SHP77 (cell line): Measurements from ENCODE around the gene U2SURP.
A peak's percentile ranks its signal among the peaks of the same experiment; 100 is the strongest.
"Not testable (repeated sequence)": the region's sequence is repeated elsewhere in the genome, so short reads cannot be mapped to it uniquely, and the experiment has no call there.

Experiments used
- DNase-seq, 2 experiments: peaks; one replicate each; lab custom pipeline; 2025; lab: John Stamatoyannopoulos, UW

Gene U2SURP

DNA sequence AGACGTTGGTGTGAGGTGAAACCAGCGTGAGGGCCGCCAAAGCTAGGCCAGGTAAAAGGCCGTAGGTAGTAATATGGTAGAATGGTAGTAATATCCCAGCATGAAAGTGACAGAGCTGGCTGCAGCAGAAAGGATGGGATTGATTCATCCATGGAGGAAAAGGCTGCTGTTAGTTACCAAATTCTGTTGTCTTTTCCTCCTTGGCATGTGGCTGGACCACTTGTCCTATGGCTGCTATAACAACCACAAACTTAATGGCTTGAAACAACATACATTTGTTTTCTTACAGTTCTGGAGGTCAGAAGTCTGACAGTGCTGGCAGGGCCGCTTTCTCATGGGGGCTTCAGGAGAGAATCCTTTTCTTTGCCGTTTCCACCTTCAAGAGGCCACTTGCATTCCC lies 70.4 kb downstream of the U2SURP start:
- DNase-seq = no peak

DNA sequence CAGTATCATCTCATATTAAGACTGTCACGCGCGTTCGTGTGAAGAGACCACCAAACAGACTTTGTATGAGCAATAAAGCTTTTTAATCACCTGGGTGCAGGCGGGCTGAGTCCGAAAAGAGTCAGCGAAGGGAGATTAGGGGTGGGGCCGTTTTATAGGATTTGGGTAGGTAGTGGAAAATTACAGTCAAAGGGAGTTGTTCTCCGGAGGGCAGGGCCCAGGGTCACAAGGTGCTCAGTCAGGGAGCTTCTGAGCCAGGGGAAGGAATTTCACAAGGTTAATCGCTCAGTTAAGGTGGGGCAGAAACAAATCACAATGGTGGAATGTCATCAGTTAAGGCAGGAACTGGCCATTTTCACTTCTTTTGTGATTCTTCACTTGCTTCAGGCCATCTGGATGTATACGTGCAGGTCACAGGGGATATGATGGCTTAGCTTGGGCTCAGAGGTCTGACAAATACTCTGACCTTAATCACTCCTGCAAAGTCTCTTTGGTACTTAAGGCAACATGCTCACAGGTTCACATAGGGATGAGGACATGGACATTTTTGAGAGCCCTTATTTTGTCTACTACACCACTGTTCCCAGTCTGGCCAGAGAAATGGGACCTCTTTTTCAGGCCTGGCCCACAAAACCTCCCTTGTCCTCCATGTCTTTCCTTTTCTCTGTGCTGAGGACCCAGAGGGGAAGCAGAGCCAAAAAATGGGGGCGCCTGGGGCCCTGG lies 71.1 kb downstream of the U2SURP start:
- not testable (repeated sequence) for DNase-seq

DNA sequence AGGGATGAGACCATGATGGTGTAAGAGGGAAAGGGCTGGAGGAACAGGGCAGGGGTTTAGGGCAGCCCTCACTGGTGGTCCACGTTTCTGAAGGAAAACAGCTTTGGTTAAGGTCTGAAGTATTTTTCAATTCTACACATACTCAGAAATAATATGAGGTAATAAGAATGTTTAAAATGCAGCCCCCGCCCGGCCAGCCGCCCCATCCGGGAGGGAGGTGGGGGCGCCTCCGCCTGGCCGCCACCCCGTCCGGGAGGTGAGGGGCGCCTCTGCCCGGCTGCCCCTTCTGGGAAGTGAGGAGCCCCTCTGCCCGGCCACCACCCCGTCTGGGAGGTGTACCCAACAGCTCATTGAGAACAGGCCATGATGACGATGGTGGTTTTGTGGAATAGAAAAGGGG lies 72.2 kb downstream of the U2SURP start:
- not testable (repeated sequence) for DNase-seq

DNA sequence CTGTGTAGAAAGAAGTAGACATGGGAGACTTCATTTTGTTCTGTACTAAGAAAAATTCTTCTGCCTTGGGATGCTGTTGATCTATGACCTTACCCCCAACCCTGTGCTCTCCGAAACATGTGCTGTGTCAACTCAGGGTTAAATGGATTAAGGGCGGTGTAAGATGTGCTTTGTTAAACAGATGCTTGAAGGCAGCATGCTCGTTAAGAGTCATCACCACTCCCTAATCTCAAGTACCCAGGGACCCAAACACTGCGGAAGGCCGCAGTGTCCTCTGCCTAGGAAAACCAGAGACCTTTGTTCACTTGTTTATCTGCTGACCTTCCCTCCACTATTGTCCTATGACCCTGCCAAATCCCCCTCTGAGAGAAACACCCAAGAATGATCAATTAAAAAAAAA lies 72.6 kb downstream of the U2SURP start:
- not testable (repeated sequence) for DNase-seq

DNA sequence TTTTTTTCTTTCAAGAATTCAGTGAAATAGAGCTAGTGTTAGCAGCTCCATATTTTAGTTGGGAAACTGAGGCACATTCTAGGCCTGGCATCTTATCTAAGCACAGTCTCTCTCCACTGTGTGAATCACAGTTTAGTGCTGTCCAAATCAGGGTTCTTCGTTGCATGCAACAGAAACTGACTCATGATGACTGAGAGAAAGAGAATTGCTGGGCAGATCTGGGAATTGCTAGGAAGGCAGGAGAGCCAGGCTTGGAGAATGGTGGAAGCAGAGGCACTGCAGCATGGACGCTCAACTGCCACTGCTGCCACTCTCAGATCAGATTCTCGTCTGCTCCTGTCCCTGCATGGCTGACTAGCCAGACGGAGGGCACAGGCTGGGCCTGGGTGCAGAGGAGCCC lies 77.5 kb downstream of the U2SURP start:
- no peak for DNase-seq

DNA sequence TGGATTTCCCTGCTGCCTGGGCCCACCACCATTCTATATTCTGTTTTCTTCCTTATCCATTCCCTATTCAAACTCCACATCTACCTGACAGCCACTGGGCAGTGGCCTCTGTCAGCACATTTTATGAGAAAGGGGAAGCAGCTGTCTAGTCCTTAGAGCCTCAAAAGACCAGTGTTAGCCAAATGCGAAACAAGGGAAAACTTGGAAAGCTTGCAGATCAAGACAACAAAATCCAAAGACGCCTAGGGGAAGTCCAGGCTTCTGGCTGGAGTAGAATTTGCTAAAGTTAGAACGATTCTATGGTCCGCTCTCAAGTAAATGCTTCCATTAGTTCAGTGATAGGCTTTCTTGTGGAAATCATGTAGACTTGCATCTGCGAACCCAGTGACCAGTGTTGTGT lies 78.8 kb downstream of the U2SURP start:
- no peak for DNase-seq

DNA sequence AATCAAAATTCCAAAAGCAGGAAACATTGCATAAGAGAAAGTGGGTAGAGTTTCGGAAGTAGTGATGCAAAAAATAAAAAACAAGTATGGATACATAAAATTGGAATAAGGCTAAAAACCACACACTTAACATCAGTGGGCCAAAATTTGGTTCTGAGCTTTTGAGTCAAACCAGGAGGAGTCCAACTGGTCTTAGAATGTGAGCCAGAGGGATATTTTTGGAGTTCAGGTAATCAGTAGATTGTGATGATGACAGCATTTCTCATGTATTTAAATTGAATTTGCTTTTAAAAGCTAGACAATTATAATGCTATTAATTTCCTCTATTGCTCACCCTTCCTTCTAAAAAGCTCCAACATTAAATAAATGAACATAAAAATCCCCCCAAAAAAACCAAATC lies 80.0 kb downstream of the U2SURP start:
- no peak for DNase-seq

DNA sequence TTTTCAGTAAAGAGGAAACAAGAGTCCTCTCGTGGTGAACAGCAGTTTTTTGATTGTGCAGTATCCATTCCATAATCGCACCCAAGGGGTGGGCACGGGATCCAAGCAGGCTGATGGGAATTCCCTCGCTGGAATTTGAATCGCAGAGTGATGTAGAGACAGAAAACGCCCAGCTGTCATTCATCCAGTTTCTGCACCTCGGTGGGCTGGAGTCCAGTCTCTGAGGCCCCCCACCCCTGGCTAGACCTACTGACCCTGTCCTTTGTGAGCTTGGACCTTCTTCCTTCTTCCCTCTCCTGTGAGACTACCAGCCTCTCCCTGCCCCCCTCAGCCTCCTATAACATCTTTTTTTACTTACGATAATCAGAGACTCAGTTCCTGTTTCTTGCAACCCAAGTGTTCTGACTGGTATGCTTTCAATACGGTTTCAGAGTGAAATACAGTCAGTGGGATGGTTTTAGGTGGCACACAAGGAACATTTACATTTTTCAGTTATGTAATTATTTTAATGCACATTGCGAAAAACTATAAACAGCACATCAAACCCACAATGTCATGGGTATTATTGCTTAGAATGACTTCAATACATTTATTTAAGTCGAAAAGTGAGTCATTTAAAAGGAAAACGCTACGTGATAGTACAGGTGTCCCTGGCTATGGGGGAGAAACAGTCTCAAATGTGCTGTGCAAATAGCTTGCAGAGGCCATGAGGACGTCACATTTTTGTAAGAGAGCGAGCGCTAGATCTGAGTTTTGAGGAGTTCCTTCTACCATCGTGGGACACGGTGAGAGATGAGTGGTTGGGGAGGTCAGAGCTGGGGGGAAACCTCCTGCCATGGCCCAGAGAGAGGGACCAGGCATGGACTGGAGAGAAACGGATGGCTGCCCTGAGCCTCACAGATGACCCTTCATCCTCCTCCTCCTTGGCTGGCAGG lies 80.7 kb downstream of the U2SURP start:
- no peak for DNase-seq

DNA sequence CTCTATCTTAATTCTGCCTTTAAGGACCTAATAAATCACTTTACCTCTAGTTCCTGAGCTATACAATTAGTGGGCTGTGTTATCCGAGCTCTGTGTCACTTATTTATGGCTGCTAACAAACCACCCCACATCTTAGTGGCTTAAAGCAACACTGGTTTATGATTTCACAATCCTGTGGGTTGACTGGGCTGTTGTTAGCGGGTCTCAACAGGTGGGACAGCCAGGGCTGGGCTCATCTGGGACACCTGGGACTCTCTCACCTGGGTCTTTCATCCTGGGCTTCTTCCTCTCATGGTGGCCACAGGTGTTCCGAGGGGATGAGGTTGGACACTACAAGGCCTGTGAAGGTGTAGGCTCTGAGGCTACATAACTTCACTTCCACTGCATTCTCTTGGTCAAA lies 82.4 kb downstream of the U2SURP start:
- no peak for DNase-seq

DNA sequence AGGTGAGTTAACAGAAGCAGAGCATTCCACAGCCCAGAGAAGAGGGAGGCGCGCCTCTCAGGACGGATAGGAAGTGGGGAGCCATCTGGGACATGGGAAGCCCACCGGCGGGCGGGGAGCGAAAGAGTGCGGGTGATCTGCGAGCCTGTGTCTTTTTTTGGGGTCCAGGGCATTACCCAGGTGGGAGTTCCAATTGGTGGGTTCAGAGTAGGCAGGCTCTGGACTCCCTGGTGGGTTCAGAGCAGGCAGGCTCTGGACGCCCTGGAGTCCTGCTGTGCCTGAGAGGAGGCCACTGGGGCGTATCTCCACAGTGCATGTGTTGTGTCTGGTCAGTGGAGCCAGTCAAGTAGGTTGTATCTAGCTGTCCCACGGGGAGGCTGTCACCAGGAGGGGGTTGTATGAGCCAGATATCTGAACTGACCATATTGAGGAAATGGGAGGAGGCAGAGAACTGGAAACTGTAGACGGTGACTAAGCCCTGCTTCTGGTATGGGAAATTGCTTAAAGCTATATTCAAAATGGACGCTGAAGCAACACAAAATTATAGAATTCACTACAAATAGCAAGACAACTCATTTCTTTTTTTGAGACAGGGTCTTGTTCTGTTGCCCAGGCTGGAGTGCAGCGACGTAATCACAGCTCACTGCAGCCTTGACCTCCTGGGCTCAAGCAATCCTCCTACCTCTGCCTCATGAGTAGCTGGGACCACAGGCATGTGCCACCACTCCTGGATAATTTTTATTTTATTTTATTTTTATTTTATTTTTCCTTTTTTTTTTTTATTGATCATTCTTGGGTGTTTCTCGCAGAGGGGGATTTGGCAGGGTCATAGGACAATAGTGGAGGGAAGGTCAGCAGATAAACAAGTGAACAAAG lies 83.7 kb downstream of the U2SURP start:
- DNase-seq = no peak

DNA sequence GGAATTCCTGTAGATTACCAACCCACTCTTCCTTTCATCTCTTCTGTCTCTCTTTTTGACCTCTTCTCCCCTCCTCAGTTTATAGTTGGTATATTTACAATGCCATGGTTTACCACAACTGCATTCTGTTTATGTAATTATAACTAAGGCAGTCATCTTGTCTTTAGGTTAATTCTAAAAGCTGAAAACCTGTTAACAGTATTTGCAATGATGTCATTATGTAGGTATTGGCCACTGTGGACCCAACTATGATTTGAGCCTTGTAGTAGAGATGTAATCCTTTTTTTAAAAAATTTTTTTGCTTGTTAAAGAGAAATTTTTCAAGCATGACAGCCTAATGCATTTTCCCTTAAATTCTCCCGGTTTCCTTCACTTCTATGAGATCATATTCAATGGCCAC lies 87.5 kb downstream of the U2SURP start:
- no peak for DNase-seq

DNA sequence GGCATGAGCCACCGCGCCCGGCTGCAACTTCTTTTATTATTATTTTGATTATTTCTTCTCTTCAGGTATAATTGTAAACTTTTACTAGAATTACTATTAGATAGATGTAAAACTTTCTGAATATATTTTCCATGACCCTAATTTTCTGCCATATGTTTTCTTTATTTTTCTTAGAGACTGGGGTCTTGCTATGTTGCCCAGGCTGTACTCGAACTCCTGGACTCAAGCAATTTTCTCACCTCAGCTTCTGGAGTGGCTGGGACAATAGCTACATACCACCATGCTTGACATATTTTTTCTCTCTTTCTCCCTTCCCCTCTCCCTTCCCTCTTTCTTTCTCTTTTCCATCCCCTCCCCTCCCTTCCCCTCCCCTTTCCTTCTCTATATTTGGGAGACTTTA lies 88.6 kb downstream of the U2SURP start:
- DNase-seq = no peak

DNA sequence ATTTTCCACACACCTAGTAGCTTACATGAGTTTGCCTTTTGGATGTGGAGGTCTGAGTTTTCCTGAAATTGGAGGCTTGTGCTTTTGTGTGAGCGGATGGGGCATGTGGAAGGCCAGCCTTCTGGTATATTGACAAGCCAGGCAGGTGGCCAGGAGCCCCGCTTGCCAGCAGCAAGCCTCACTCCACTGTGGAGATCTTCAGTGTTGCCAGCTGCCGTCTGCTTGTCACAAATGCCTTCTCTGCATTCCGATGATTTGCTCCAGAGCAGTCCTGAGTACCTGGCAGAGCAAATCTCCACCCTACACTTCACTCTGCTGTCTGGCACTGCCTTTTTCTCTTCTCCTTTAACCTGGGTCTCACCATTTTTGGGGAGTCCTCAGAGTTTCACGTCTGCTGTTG lies 89.1 kb downstream of the U2SURP start:
- peak; percentile 45 to 52 for DNase-seq

DNA sequence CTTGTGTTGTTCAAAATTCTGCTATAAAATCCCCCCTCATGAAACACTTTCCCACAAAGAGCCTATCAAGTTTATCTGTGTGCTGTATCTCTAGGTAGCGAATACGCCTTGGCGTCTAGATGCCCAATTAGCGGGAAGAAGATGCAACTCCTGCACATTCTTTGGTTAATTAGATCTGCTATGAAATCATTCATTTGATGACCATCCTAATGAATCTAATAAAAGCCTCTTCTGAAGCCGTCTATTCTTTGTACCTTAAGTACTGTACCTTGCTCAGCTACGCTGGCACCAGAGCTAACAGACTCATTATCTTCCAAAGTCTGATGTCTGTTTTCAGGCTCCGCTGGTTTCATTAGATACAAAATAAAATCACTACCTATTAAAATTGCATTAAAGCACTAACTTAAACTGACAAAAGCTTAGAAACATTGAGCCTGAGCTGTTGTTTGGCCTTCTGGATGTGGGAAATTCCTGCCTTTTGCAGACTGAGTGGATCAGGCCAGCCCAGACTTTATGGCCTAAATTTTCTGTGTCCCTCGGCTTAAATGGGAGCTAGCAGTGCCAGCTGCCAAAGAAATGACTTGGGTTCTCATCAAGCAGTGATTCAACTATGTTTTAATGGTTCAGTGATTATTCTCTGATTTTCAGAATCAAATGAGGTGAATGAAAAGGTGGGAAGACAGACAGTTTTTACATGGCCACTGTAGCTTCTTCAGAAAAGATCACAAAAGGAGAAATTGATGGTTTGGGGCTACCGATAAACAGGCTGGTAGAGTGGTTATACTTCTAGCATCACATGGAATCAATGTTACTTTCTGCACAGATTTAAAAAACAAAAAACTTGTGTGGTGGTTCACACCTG lies 89.8 kb downstream of the U2SURP start:
- no peak for DNase-seq

DNA sequence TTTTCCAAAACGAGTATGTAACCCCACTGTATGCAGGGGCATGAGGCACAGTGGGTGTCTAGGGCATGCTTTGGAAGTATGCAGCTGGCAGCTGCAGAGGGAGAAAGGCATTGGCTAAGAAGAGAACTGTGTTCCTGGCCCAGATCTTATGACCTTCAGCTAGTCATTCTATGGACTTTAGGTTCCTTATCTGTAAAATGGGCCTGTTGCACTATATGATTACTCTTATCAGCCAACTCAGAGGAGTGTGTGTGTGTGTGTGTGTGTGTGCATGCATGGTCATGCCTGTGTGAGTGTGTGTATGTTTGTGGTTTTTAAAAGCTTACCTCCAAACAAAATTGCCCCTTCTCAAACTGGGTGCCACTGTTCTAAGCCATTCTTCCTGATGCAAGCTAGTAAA lies 90.8 kb downstream of the U2SURP start:
- DNase-seq = no peak

DNA sequence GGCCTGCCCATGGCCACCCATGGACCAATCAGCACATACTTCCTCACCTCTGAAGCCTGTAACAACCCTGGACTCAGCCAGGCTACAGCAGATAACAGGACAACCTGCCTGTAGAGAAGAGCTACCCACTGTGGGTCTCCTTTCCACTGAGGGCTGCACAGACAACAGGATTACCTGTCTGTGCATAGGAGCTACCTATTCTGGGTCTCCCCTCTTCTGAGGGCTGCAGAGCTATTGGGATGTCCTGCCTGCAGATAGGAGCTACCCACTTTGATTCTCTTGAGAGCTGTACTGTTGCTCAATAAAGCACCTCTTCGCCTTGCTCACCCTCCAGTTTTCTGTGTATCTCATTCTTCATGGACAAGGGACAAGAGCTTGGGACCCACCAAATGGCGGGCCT lies 94.4 kb downstream of the U2SURP start:
- no peak for DNase-seq

DNA sequence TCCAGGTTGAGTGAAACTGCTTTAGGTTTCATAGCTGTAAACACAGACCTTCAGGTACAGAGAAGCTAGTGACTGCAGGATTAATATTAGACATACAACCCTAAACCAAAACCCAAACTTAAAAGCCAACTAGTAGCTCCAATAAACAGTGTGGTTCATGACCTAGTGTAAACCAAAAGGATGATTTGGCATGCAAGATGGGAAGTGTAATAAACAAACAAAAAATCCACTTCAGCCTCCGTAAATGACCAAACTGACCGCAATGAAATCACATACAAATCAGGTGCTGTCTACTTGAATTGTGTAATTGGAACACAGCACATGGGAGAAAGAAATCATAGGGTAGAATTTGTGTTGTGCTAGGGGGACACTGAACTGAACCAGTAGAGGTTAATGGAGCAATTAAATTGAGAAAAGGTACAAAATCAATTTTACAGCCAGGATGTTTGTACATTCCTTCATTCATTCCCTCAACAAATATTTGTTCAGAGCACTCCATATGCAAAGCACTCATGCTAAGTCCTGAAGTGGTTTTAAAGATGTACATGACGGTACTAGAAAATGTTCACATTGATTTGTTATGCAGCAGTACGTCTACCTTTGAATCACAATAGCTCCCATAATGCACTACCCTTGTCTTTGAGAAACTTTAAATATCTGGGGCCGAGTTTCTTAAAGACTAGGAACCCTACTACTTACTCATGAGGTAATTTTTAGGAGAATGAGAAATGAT lies 96.8 kb downstream of the U2SURP start:
- peak; percentile 34 to 36 for DNase-seq

DNA sequence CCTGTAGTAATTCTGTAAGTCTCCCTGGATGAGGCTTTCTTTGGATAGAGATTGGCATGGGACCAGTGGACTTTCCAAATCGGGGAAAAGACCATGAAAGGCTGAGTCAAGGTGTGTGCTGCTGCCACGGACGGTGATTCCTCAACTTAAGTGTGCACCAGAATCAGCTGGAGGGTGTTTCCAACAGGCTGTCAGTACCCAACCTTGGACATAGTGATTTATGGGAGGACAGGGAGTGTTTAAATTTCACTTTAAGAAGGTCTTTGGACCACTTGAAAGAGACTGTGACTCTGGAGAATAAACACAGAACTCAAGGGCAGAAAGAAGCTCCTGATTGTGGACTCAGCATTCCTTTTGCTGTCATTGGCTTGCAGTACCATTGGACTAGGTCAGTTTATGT lies 97.8 kb downstream of the U2SURP start:
- DNase-seq = no peak

DNA sequence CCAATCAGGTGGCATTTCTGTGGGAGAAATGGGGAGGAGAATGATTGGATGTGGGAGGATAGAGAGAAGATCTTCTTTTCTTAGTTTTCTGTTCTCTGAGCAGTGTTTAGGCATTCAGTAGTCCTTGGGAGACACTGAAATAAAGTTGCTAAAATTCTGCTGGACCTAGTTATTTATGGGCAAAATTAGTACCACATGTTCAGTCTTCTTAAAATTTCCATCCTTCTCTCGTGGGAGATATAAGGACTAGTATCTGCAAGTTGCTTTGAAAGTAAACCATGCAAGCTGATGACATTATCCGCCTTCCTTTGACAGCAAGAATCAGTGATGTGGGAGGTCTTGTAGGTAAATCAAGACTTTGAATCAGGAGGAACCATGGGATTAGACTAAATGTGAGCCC lies 98.3 kb downstream of the U2SURP start:
- no peak for DNase-seq

DNA sequence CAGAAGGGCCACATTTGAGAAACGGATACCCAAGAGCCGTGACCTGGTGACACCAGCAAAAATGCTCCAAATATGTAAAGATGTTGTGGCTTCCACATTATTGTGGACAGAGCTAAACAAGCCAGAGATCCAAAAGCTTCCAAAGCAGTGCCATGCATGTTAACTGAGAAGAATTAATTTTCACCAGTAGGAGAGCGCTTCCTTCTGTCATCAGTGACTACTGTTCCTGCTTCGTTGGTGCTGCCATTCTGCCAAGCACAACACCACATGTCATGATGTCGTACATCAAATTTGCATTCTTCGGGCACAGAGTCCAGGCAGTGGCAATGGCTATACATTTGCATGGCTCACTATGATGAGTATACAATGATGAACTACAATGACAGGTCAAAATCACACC lies 99.1 kb downstream of the U2SURP start:
- no peak for DNase-seq
